Panc1 (cell line): ENCODE results near the gene XKR3.

Source experiments
- CTCF ChIP-seq: fragments of 450-650 bp; IDR thresholded peaks from 2 replicates; pipeline ENCODE4 v1.5.1; 2017; ENCODE audit warnings: mild to moderate bottlenecking
- REST ChIP-seq, 2 experiments: IDR thresholded peaks; 2 replicates each; pipeline ENCODE4 v1.6.1; 2011 to 2012; ENCODE audit warnings: low read depth in 2 of 2, control low read depth in 1 of 2, low read length in 1 of 2, mild to moderate bottlenecking in 1 of 2, moderate library complexity in 1 of 2; ENCODE audit not compliant: insufficient read depth in 1 of 2

- TF ChIP-seq REST (IDR thresholded peaks at IDR 0.05; ENCODE audit: insufficient read depth in 1 of 2, low read depth in 2 of 2, low read length in 1 of 2) (no peak), CTCF (no peak)
Observed at GRCh38 chr22:16838073-16838472, 12.9 kb upstream of the XKR3 start.
